ENCODE data around the gene SIX2.

GRCh38 chr2:45011621-45012602, 2.7 kb upstream of the SIX2 start:
- no peak for TF ChIP-seq CTCF (IDR thresholded peaks at IDR 0.05; ENCODE audit: low read length)
- no peak for TF ChIP-seq EZH2 (optimal IDR thresholded peaks at IDR 0.05; ENCODE audit: low read depth, low read length)

Measured in MM.1S (cell line).